Suppressor macrophage treated with lipopolysaccharide for 1 hour (primary cell): ENCODE measurements around the gene WDR31.
"Not testable (repeated sequence)": the region's sequence is repeated elsewhere in the genome, so short reads cannot be mapped to it uniquely, and the experiment has no call there.

Source experiments
- DNase-seq, 3 donors: peaks; one replicate each; pipeline ENCODE4 v3.0.0-alpha.2; 2020 to 2022

WDR31 gene

DNA sequence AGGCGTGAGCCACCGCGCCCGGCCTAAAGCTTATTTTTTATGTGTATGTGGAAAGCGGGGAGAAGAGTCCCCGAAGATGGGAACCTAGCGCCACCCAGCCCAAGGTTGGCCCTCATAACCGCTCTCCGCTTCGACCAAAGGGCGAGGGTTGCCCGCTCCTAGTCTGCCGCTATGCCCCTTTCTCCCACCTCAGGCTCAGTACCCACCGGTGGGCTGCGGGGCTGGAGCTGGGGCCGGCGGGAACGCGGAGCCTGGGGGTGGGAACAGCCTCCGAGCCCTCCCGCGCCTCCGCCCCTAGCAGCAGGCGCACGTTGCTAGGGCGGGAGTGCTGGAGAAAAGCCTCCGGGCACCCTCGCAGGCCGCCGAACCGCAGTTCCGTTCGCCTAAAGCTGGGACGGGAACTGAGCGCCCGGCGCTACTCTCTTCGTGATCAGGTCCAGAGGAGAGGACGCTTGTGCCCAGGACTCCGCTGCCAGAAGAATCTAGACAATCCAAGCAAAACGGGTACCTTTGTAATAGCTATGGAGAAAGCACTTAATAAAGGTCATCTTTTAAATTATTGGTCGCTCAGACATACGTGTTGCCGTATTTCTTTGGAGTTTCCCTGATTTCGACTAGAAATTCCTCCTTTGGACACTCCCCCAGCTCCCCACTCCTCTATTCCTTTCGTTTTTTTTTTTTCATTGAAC lies at the start of gene WDR31:
TSS of gene WDR31 (minus strand) at position 265 of the 689 bp plus-strand sequence. CDS start 8,253 bp downstream, outside the sequence.
- peak; percentile 84 to 93 (median 92) for DNase-seq

- DNase-seq = no peak
Measured at GRCh38 chr9:113389451-113389850, 49.4 kb upstream of the WDR31 start.

DNA sequence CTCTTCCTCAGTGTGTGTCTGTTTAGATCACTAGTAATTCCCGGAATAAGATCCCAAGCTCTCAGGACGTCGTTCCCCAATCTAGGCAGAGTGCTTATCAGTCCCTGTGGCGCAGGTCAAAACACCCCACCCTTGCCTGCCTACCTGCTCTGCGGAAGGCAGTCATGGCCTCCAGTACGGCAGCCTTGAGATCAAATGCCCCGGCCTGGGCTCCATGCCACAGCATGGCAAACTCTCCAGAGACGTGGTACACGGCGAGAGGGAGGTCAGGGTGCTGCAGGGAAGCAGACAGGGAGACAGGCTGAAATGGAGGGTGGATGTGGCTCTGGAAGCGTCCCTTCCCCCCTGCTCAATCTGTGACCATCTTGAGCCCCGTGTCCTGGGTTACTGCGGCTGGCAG lies 48.8 kb upstream of the WDR31 start:
- no peak for DNase-seq

- DNase-seq = no peak
Measured at GRCh38 chr9:113387560-113388230, 47.6 kb upstream of the WDR31 start.

DNA sequence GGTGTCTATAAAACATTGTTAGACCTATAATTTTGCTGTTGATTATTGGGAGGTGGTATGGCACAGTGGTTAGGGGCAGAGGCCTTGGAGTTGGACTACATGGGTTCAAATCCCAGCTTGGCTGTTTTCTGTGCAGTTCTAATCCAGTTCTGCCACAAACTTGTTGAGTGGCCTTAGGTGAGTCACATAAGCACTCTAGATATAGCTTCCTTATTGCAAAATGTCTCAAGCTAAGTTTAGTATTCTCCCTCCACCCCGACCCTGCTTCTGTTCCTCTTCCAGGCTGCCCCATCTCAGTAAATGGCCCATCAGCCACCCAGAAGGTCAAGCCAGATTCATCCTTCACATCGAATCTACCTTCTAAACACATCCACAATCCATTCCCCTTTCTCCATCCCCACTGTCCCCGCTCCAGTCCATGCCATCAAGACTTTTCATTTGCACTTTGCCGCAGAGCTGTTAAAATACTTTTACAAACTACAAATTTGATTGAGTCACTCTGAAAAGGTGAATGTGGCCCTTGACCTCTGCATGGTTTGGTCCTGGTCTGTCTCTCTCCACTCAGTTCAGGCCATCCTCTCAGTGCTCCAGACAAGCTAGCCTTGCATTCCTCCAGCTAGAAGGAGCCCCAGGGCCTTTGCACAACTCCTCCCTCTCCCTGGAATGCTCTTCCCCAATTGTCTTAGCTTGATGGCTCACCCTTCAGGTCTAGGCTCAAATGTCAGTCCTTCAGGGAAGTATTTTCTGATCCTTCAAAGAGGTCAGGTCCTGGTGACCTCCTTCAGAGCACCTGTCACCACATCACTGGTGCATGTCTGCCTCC lies 46.7 kb upstream of the WDR31 start:
- peak; percentile 15 to 40 (median 36) for DNase-seq

- DNase-seq = no peak
Measured at GRCh38 chr9:113381909-113382411, 41.9 kb upstream of the WDR31 start.

DNA sequence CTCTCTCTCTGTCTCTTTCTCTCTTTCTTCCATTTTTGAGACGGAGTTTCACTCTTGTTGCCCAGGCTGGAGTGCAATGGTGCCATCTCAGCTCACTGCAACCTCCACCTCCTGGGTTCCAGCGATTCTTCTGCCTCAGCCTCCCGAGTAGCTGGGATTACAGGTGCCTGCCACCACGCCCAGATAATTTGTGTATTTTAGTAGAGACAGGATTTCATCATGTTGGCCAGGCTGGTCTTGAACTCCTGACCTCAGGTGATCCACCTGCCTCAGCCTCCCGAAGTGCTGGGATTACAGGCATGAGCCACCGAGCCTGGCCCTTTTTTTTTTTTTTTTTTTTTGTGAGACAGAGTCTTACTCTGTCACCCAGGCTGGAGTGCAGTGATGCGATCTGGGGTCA lies 41.4 kb upstream of the WDR31 start:
- not testable (repeated sequence) for DNase-seq

- no peak for DNase-seq
Measured at GRCh38 chr9:113380869-113381378, 40.8 kb upstream of the WDR31 start.

DNA sequence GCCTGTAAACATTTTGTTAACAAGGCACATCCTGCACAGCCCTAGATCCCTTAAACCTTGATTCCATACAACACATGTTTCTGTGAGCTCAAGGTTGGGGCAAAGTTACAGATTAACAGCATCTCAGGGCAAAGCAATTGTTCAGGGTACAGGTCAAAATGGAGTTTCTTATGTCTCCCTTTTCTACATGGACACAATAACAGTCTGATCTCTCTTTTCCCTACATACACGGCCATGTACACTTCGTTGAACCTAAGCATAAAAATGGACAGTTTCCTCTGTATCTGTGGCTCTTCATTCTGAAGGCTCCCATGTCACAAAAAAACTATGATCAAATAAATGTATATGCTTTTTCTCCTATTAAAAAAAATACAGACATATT lies 39.7 kb upstream of the WDR31 start:
- DNase-seq = not testable (repeated sequence)

GRCh38 chr9:113379094-113379828 lies 39.2 kb upstream of the WDR31 start:
- DNase-seq = not testable (repeated sequence)

- DNase-seq = peak; percentile 72 to 87 (median 75)
Measured at GRCh38 chr9:113376634-113377567, 36.8 kb upstream of the WDR31 start, which contains the start of gene HDHD3. TSS of gene HDHD3 (minus strand) at chr9:113376986. CDS start at chr9:113374354, 2,632 bp downstream.

DNA sequence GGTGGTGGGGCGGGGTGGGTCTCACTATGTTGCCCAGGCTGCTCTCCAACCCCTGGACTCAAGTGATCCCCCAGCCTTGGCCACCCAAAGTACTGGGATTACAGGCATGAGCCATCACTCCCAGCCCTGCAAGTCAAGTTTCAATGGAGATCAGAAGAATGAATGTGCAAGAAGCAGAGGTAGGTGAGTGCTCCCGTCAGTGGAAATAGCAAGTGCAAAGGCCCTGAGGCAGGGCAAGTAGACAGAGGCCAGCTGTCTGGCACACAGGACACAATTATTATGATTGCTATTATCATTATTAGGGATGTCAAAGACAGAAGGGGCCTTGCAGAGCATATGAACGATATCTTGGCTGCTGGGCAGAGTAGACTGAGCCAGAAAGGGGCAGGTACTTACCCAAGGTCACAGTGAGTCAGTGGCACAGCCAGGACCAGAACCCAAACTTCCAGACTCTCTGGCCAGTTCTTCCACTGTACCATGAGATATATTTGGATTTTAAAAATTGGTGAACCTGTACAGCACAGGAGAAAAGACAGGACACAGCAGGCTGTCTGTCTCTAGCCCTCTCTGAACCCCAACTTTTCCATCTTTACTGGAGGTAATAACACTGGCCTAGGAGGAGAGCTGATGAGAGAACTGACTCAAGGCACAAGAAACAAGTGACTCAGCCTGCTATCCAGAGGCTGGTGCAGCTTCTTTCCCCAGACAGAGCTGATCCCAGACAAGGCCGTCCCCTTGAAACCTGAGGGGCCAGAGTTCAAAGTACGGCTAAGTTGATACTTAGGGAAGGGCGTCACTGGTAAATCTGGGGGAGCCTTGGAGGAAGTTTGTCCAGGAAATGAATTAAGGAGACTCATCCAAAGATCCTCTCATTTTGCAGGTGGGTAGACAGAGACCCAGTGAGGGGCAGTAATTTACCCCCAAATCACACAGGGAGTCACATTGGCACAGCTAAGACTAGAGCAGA lies 35.3 kb upstream of the WDR31 start:
- DNase-seq = no peak

- DNase-seq = no peak
Measured at GRCh38 chr9:113373676-113374392, 33.8 kb upstream of the WDR31 start.

GRCh38 chr9:113373256-113373655 lies 33.2 kb upstream of the WDR31 start:
- no peak for DNase-seq

- no peak for DNase-seq
Measured at GRCh38 chr9:113372059-113372458, 32.0 kb upstream of the WDR31 start.

GRCh38 chr9:113370806-113371325 lies 30.8 kb upstream of the WDR31 start:
- no peak for DNase-seq

DNA sequence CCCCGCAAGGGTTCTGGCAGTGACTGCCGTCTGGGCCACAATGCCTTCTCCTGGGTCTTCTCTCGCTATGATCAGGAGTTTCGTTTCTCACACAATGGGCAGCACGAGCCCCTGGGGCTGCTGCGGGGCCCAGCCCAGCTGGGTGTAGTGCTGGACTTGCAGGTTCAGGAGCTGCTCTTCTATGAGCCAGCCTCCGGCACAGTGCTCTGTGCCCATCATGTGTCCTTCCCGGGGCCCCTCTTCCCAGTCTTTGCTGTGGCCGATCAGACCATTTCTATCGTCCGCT lies 29.7 kb upstream of the WDR31 start:
- no peak for DNase-seq

DNA sequence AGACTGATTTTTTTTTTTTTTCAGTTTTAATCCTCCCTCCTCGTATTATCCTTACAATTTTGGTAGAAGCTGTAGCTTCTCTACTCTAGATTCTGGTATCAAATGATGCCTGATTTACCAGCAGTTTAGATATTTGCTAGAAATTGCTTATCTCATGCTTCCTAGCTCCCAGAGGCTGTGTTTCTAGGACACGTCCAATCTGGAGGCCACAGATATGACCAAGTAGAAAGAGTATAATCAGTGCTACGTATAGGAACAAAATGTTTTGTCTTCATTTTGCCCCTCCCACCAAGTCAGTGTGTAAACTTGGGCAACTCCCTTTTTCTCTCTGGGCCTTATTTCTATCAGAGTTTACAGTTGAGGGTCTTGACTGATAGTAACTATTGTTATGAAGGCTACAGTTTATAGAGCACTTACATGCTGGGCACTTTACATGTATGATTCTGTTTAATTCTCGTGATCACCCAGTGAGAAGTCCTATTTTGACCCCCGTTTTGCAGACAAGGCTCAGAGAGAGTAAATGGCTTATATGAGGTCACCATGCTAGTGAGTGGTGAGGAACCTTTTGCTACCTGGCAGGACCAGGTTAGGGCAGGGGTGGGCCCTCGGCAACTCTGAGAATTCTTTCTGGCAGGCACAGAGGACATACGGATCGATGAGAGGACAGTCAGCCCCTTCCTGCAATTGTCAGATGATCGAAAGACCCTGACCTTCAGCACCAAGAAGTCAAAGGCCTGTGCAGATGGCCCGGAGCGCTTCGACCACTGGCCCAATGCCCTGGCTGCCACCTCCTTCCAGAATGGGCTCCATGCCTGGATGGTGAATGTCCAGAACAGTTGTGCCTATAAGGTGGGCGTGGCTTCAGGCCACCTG lies 29.1 kb upstream of the WDR31 start:
- no peak for DNase-seq
